RWPE2 (cell line): ENCODE measurements around the gene ZNF628.

Source experiments
- ATAC-seq: fragments of 200-7000 bp; cut with Tn5 transposase; 3 replicates; pipeline ENCODE4 v1.9.1; 2021; ENCODE audit warnings: low read depth
- DNase-seq: peaks from one replicate; pipeline ENCODE4 v3.0.0-alpha.2; 2020; ENCODE audit warnings: low spot score
- H3K27ac ChIP-seq: fragments of 450-650 bp; 2 replicates; pipeline ENCODE4 v1.5.1; 2017; ENCODE audit warnings: mild to moderate bottlenecking; ENCODE audit not compliant: poor library complexity, severe bottlenecking
- H3K27me3 ChIP-seq: fragments of 250-450 bp; sonication (Bioruptor Pico); 2 replicates; pipeline ENCODE4 v1.5.1; 2021; ENCODE audit warnings: mild to moderate bottlenecking, moderate library complexity; ENCODE audit not compliant: insufficient read depth, poor library complexity, severe bottlenecking
- H3K36me3 ChIP-seq: fragments of 250-450 bp; sonication (Bioruptor Pico); 2 replicates; pipeline ENCODE4 v1.5.1; 2020; ENCODE audit warnings: low read depth, mild to moderate bottlenecking, moderate library complexity
- H3K4me1 ChIP-seq: fragments of 250-450 bp; sonication (Bioruptor Pico); 2 replicates; pipeline ENCODE4 v1.5.1; 2021; ENCODE audit warnings: mild to moderate bottlenecking, moderate library complexity; ENCODE audit not compliant: insufficient read depth, poor library complexity, severe bottlenecking
- H3K4me3 ChIP-seq: fragments of 250-450 bp; sonication (Bioruptor Pico); 2 replicates; pipeline ENCODE4 v1.5.1; 2021; ENCODE audit warnings: mild to moderate bottlenecking, moderate library complexity; ENCODE audit not compliant: severe bottlenecking
- H3K9me3 ChIP-seq: fragments of 250-450 bp; sonication (Bioruptor Pico); 2 replicates; pipeline ENCODE4 v1.5.1; 2021; ENCODE audit warnings: mild to moderate bottlenecking, moderate library complexity; ENCODE audit not compliant: severe bottlenecking
- TF ChIP-seq, protein P1 (sequence below): fragments of 450-650 bp; IDR thresholded peaks from one replicate; pipeline ENCODE4 v1.5.1; 2017; ENCODE audit warnings: mild to moderate bottlenecking, moderate library complexity; ENCODE audit not compliant: poor library complexity, severe bottlenecking

Gene ZNF628

DNA sequence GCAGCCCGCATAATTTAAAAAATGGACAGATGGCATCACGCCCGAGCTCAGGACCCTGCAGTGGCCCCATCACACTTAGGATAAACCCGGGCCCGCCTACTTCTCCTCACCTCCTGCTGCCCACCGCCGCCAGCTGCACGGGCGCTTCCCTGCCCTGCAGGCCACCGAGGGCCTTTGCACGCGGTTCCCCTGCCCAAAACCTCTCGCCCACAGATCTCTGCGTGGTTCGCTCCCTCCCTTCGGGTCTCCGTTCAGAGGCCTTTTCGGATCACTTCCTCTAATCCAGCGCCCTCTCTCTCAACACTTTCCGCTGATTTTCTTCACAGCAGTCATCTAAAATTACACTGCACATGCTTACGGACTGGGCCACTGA, 35.1 kb upstream of the ZNF628 start:
- Histone ChIP-seq H3K9me3 (no peaks in the 10 kb centered on the region), H3K4me1 (peaks cover 1% of the 10 kb centered on the region), H3K27me3 (peaks cover 46% of the 10 kb centered on the region), H3K36me3 (no peaks in the 10 kb centered on the region), H3K4me3 (no peak overlapping the region), H3K27ac (no peak overlapping the region)
- no peak for DNase-seq
- TF ChIP-seq, protein P1, sequence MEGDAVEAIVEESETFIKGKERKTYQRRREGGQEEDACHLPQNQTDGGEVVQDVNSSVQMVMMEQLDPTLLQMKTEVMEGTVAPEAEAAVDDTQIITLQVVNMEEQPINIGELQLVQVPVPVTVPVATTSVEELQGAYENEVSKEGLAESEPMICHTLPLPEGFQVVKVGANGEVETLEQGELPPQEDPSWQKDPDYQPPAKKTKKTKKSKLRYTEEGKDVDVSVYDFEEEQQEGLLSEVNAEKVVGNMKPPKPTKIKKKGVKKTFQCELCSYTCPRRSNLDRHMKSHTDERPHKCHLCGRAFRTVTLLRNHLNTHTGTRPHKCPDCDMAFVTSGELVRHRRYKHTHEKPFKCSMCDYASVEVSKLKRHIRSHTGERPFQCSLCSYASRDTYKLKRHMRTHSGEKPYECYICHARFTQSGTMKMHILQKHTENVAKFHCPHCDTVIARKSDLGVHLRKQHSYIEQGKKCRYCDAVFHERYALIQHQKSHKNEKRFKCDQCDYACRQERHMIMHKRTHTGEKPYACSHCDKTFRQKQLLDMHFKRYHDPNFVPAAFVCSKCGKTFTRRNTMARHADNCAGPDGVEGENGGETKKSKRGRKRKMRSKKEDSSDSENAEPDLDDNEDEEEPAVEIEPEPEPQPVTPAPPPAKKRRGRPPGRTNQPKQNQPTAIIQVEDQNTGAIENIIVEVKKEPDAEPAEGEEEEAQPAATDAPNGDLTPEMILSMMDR, result no peak
- no peak for ATAC-seq

DNA sequence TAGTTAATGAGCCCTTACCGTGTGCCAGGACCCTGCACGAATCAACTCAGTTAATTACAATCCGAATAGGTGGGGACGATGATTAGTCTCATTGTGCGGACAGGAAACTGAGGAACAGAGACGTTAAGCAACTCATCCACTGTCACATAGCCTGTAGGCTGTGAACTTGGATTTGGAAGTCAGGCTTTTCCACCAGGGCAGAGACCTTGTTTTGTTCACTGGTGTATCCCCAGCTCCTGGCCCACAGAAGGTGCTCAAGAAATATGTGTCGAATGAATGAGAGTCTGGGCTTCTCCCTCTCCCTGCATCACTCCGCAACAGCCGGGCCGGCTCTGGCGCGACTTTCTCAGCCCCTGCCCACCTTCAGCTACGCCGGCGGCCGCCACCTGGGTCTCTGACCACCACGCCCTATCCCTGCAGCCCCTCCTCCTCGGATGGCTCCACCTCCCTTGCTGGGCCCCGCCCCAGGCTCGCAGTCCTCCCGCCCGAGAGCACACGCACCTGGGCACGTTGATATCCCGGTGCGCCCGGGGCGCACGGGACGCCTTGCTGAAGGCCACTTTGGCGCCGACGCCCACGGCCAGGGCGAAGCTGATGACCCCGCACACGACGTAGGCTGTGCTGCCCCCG, 34.6 kb upstream of the ZNF628 start:
- H3K9me3 ChIP-seq, result no peaks in the 10 kb centered on the region
- H3K4me1 ChIP-seq, result peaks cover 4% of the 10 kb centered on the region
- H3K27me3 ChIP-seq, result peaks cover 46% of the 10 kb centered on the region
- TF ChIP-seq, protein P1, result no peak
- H3K36me3 ChIP-seq, result no peaks in the 10 kb centered on the region
- no peak overlapping the region for H3K27ac ChIP-seq
- DNase-seq (no peak), ATAC-seq (no peak)
- no peak overlapping the region for H3K4me3 ChIP-seq

DNA sequence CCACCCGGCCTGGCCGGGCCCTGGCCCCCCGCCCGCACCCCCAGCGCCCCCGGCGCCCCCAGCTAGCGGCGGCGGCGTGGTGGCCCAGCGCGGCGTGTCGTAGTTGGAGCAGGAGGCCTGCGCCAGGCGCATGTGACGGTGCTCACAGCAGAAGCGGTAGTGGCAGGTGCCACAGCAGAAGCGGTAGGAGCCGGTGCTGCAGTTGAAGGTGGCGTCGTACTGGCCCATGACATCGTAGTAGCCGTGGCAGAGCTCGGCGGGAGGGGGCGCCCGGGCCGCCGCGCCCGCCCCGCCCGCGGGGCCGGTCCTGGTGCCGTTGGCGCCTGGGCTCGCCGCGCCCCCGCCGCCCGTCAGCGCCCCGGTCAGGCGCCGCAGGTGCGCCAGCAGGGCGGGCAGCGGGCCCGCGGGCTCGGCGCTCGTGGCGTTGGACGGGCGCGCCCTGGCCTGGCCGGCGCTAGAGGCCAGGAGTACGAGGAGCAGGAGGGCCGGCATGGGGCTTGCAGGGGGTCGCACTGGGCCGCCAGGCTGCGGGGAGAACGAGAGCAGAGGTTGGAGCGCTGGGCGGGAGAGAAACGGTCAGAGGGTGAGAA, 34.0 kb upstream of the ZNF628 start:
- Histone ChIP-seq H3K4me1 (peaks cover 4% of the 10 kb centered on the region), H3K27ac (no peak overlapping the region), H3K36me3 (no peaks in the 10 kb centered on the region), H3K4me3 (no peak overlapping the region), H3K27me3 (peaks cover 46% of the 10 kb centered on the region), H3K9me3 (no peaks in the 10 kb centered on the region)
- ATAC-seq (no peak), DNase-seq (no peak)
- TF ChIP-seq, protein P1, result no peak

DNA sequence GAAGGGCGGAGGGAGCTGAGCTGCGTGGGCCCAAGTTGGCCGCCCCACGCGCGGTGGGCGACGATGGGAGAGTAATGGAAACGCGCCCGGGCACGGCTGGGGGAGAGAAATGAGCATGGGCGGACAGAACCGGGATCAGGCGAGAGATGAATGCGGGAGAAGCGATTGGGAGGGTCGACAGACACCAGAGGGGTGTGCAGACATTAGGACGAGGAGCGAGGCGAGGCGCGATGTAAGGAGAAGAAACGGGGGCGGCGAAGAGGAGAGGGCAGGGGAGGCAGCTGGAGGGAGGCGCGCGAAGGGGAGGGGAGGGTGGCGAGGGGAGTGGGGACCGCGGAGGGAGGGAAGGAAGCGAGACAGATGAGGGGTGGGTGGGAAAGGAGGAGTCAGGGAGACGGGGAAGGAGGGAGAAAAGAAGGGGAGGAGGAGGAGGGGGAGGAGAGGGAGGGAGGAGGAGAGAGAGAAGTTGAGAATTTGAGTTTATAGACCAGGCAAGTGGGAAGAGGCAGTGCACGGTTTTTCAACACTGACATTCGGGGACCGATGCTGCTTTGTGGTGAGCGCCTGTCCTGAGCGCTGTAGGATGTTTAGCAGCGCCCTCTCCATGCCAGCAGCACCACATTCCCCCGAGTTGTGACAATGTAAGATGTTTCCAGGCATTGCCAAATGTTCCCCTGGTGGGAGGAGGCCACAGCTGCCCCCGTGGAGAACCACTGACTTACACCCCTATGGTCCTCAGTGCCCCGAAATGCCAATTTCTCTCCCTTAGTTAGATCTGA, 33.2 kb upstream of the ZNF628 start, which contains the start of gene SHISA7:
TSS of gene SHISA7 (minus strand) at position 256 of the 779 bp plus-strand sequence. CDS start 437 bp downstream, outside the sequence.
- ATAC-seq (no peak), DNase-seq (no peak)
- no peak within 1 kb of the TSS for H3K4me3 ChIP-seq
- H3K36me3 ChIP-seq, result no peaks in the 10 kb centered on the region
- H3K27me3 ChIP-seq, result peaks cover 46% of the 10 kb centered on the region
- H3K9me3 ChIP-seq, result no peaks in the 10 kb centered on the region
- peaks cover 4% of the 10 kb centered on the region for H3K4me1 ChIP-seq
- H3K27ac ChIP-seq, result no peak within 1 kb of the TSS
- TF ChIP-seq, protein P1, result no peak
